Putamen (tissue), 1 donor: ENCODE data around the gene PROC.

ENCODE experiments used
- DNase-seq: peaks from one replicate; pipeline ENCODE4 v3.0.0-alpha.2; 2016; ENCODE audit warnings: low spot score

PROC gene

GRCh38 chr2:127456960-127457359 lies 38.7 kb downstream of the PROC start:
- DNase-seq, result no peak

- DNase-seq, result no peak
Observed at GRCh38 chr2:127462461-127462860, 44.2 kb downstream of the PROC start.

GRCh38 chr2:127463155-127463991 lies 45.1 kb downstream of the PROC start:
- no peak for DNase-seq

- no peak for DNase-seq
Observed at GRCh38 chr2:127464470-127465257, 46.4 kb downstream of the PROC start.

- no peak for DNase-seq
Observed at GRCh38 chr2:127465258-127465657, 47.0 kb downstream of the PROC start.

GRCh38 chr2:127469051-127469450 lies 50.8 kb downstream of the PROC start:
- DNase-seq, result no peak

- no peak for DNase-seq
Observed at GRCh38 chr2:127469974-127470373, 51.7 kb downstream of the PROC start.

- no peak for DNase-seq
Observed at GRCh38 chr2:127471286-127471988, 53.2 kb downstream of the PROC start.

GRCh38 chr2:127472268-127472667 lies 54.0 kb downstream of the PROC start:
- DNase-seq, result no peak

GRCh38 chr2:127475788-127476187 lies 57.6 kb downstream of the PROC start:
- no peak for DNase-seq
